Spleen (tissue), 11 donors: ENCODE results near the gene PCYT1A. TPM values are rescaled to one million over a fixed set of nuclear protein-coding genes. Genes with fewer than 3 reads are reported as not detected.

Experiments
- DNase-seq: peaks from one replicate; pipeline ENCODE4 v3.0.0-alpha.2; 2020
- H3K27ac ChIP-seq, 8 donors: fragments of 200-600 bp; sonication (generic) in 7 of 8; 1 replicate in 4 of 8; 2 replicates in 4 of 8; pipeline versions ENCODE4 v1.5.0 to v1.8.0; 2016 to 2021; ENCODE audit warnings: inconsistent platforms in 4 of 8, mild to moderate bottlenecking in 4 of 8, moderate library complexity in 1 of 8
- H3K27me3 ChIP-seq, 7 donors: fragments of 200-600 bp; sonication (generic) in 6 of 7; replicated peaks in 1 of 7; 1 replicate in 4 of 7; 2 replicates in 3 of 7; pipeline versions ENCODE4 v1.5.0 to v1.8.0; 2016 to 2021; ENCODE audit warnings: inconsistent platforms in 3 of 7, mild to moderate bottlenecking in 1 of 7
- H3K36me3 ChIP-seq, 6 donors: fragments of 200-600 bp; sonication (generic) in 5 of 6; 1 replicate in 4 of 6; 2 replicates in 2 of 6; pipeline versions ENCODE4 v1.5.0 to v1.8.0; 2016 to 2021; ENCODE audit warnings: inconsistent platforms in 2 of 6
- H3K4me1 ChIP-seq, 6 donors: fragments of 200-600 bp; sonication (generic) in 5 of 6; 1 replicate in 3 of 6; 2 replicates in 3 of 6; pipeline versions ENCODE4 v1.5.0 to v1.8.0; 2016 to 2021; ENCODE audit warnings: inconsistent platforms in 3 of 6
- H3K4me3 ChIP-seq, 8 donors: fragments of 200-600 bp; sonication (generic) in 7 of 8; 1 replicate in 4 of 8; 2 replicates in 4 of 8; pipeline versions ENCODE4 v1.5.0 to v1.8.0; 2016 to 2021; ENCODE audit warnings: inconsistent platforms in 4 of 8, mild to moderate bottlenecking in 4 of 8, moderate library complexity in 2 of 8
- H3K9me3 ChIP-seq, 8 donors: fragments of 200-600 bp; sonication (generic) in 7 of 8; 1 replicate in 4 of 8; 2 replicates in 4 of 8; pipeline versions ENCODE4 v1.5.0 to v1.8.0; 2016 to 2021; ENCODE audit warnings: inconsistent platforms in 4 of 8
- CTCF ChIP-seq, 11 experiments: fragments of 200-600 bp in 7 of 11; fragments of 450-650 bp in 4 of 11; sonication (generic) in 4 of 11; IDR thresholded peaks in 8 of 11; conservative IDR thresholded peaks in 3 of 11; 1 replicate in 7 of 11; 2 replicates in 4 of 11; pipeline versions ENCODE4 v1.4.0 to v1.8.0; 2016 to 2021; ENCODE audit warnings: antibody characterized with exemption in 11 of 11, inconsistent platforms in 4 of 11, mild to moderate bottlenecking in 1 of 11
- POLR2A ChIP-seq, 3 donors: fragments of 450-650 bp; IDR thresholded peaks; one replicate each; pipeline ENCODE4 v1.5.1; 2017; ENCODE audit warnings: antibody characterized with exemption in 3 of 3, mild to moderate bottlenecking in 1 of 3
- POLR2AphosphoS5 ChIP-seq, 3 donors: sonication (generic); formaldehyde crosslinking; IDR thresholded peaks; one replicate each; pipeline ENCODE4 v1.5.1; 2017; ENCODE audit warnings: antibody characterized with exemption in 3 of 3
- WGBS, 5 donors: extraction: QIAGEN DNeasy Blood & Tissue Kit in 3 of 5; methylation state at CpG; one replicate each; pipeline versions ENCODE4 v1.1.5 to v1.1.7; 2013 to 2018; 5-methylcytosine and 5-hydroxymethylcytosine counted together
- intact Hi-C: fragments of 100-400 bp; cut with DNase I; formaldehyde crosslinking; loops from one replicate; pipeline ENCODE4 v1.15.0; 2023; ENCODE audit warnings: low total_unique reads
- polyA plus RNA-seq, 3 donors: library from polyadenylated mRNA; stranded (reverse); fragments of 200-250 nt; gene quantifications; one replicate each; pipeline ENCODE4 v1.2.1, GENCODE V29; 2013
- total RNA-seq, 7 donors: library from RNA; depleted of rRNA in 3 of 7; stranded (reverse); fragments of >200 nt in 3 of 7; fragmentation: NEBNext Ultra II Directional in 4 of 7; extraction: Animal tissue kit (Norgen Biotek cat#: 25700) in 4 of 7; gene quantifications; one replicate each; pipeline versions ENCODE4 v1.1.0 to v1.2.1, GENCODE V29; 2016 to 2021
- donor health status: healthy with polysubstance abuse.
- donor health status: DM: no; HTN: no; CAD: no; lungs with moderate emphysema.
- donor health status: DM: no; HTN: no; CAD: no.
- donor health status: Bipolar disorder and iron deficiency.
- donor health status: healthy.
- donor health status: DM: no; HTN: no; CAD: no.
- donor health status: DM: yes; HTN: yes; CAD: no.

The PCYT1A gene
- total and polyA plus RNA-seq, 10 donors = 10.6 to 128 (median 90.3) TPM

GRCh38 chr3:196268284-196269163 lies 19.0 kb downstream of the PCYT1A start:
- peaks cover 0 to 83% (median 52%) of the 10 kb centered on the region in 6 donors for H3K36me3 ChIP-seq
- no peaks in the 10 kb centered on the region for H3K27me3 ChIP-seq
- no peak for DNase-seq
- WGBS, 5 donors = 59 to 70% (median 67%) methylated on average over 9 of the region's 9 CpGs
- no peak overlapping the region for H3K4me3 ChIP-seq
- no peaks in the 10 kb centered on the region for H3K9me3 ChIP-seq
- intact Hi-C loops = no loop called here
- peaks cover 0 to 32% (median 11%) of the 10 kb centered on the region in 6 donors for H3K4me1 ChIP-seq
- TF ChIP-seq POLR2AphosphoS5 (IDR thresholded peaks at IDR 0.05) (no peak), CTCF (IDR thresholded peaks at IDR 0.05 in 8 of 11, conservative IDR thresholded peaks at IDR 0.05 in 3 of 11) (no peak), POLR2A (IDR thresholded peaks at IDR 0.05) (no peak)
- H3K27ac ChIP-seq = peak overlapping the region in 2 of 8 donors; percentile 49 to 61

- no peaks in the 10 kb centered on the region for H3K9me3 ChIP-seq
- no peak for DNase-seq
- WGBS, 5 donors = 93 to 98% (median 96%) methylated on average over 7 of the region's 7 CpGs
- H3K27ac ChIP-seq = no peak overlapping the region
- H3K4me1 ChIP-seq = peaks cover 0 to 11% (median 7%) of the 10 kb centered on the region in 6 donors
- TF ChIP-seq POLR2AphosphoS5 (IDR thresholded peaks at IDR 0.05) (no peak), CTCF (IDR thresholded peaks at IDR 0.05 in 8 of 11, conservative IDR thresholded peaks at IDR 0.05 in 3 of 11) (no peak), POLR2A (IDR thresholded peaks at IDR 0.05) (no peak)
- H3K36me3 ChIP-seq = peaks cover 0 to 95% (median 50%) of the 10 kb centered on the region in 6 donors
- H3K4me3 ChIP-seq = no peak overlapping the region
- intact Hi-C loops = no loop called here
- H3K27me3 ChIP-seq = no peaks in the 10 kb centered on the region
Measured at GRCh38 chr3:196263819-196264218, 23.7 kb downstream of the PCYT1A start.

- TF ChIP-seq POLR2A (IDR thresholded peaks at IDR 0.05) = no peak
- no peak for TF ChIP-seq CTCF (IDR thresholded peaks at IDR 0.05 in 8 of 11, conservative IDR thresholded peaks at IDR 0.05 in 3 of 11)
- TF ChIP-seq POLR2AphosphoS5 (IDR thresholded peaks at IDR 0.05) = no peak
- Histone ChIP-seq H3K36me3 (peaks cover 0 to 93% (median 49%) of the 10 kb centered on the region in 6 donors), H3K27me3 (no peaks in the 10 kb centered on the region), H3K27ac (no peak overlapping the region), H3K9me3 (no peaks in the 10 kb centered on the region), H3K4me1 (no peaks in the 10 kb centered on the region), H3K4me3 (no peak overlapping the region)
- DNase-seq = no peak
- intact Hi-C loops = no loop called here
- 95 to 99% (median 97%) methylated on average over 4 of the region's 4 CpGs for WGBS, 5 donors
Measured at GRCh38 chr3:196260784-196261183, 26.7 kb downstream of the PCYT1A start.

GRCh38 chr3:196255776-196256175 lies 31.8 kb downstream of the PCYT1A start:
- peaks cover 0 to 7% (median 0%) of the 10 kb centered on the region in 6 donors for H3K4me1 ChIP-seq
- H3K4me3 ChIP-seq = no peak overlapping the region
- H3K27ac ChIP-seq = no peak overlapping the region
- WGBS, 5 donors = 79 to 94% (median 81%) methylated on average over 1 of the region's 1 CpG
- intact Hi-C loops = no loop called here
- no peak for DNase-seq
- TF ChIP-seq POLR2A (IDR thresholded peaks at IDR 0.05) = no peak
- no peak for TF ChIP-seq CTCF (IDR thresholded peaks at IDR 0.05 in 8 of 11, conservative IDR thresholded peaks at IDR 0.05 in 3 of 11)
- no peak for TF ChIP-seq POLR2AphosphoS5 (IDR thresholded peaks at IDR 0.05)
- H3K27me3 ChIP-seq = no peaks in the 10 kb centered on the region
- no peaks in the 10 kb centered on the region for H3K9me3 ChIP-seq
- peaks cover 0 to 88% (median 37%) of the 10 kb centered on the region in 6 donors for H3K36me3 ChIP-seq
